NCI-H1048 (cell line): ENCODE measurements around the gene GPSM1.
A peak's percentile ranks its signal among the peaks of the same experiment; 100 is the strongest.
"Not testable (repeated sequence)": the region's sequence is repeated elsewhere in the genome, so short reads cannot be mapped to it uniquely, and the experiment has no call there.

Source experiments
- DNase-seq: peaks from one replicate; lab custom pipeline; 2025; lab: John Stamatoyannopoulos, UW

The GPSM1 gene

GRCh38 chr9:136397643-136398042 is 70.3 kb downstream of the GPSM1 start:
- no peak for DNase-seq

DNA sequence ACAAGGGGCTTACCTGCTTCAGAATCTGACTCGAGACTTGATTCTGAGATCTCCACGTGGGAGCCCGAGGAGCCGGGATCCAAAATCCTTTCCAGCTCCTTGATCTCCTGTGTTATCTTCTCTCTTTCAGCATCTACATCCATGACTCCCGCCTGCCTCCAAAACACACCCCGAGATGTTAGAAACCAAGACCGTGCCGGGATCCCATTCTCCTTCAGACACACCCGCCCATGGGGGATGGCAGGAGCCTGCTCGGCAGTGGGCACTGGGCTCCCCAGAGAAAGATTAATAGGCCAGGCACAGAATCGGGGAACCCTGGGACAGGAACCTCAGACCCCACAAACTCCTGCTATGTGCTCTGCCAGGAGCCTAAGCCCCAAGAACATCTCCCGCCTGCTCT is 70.9 kb downstream of the GPSM1 start:
- no peak for DNase-seq

DNA sequence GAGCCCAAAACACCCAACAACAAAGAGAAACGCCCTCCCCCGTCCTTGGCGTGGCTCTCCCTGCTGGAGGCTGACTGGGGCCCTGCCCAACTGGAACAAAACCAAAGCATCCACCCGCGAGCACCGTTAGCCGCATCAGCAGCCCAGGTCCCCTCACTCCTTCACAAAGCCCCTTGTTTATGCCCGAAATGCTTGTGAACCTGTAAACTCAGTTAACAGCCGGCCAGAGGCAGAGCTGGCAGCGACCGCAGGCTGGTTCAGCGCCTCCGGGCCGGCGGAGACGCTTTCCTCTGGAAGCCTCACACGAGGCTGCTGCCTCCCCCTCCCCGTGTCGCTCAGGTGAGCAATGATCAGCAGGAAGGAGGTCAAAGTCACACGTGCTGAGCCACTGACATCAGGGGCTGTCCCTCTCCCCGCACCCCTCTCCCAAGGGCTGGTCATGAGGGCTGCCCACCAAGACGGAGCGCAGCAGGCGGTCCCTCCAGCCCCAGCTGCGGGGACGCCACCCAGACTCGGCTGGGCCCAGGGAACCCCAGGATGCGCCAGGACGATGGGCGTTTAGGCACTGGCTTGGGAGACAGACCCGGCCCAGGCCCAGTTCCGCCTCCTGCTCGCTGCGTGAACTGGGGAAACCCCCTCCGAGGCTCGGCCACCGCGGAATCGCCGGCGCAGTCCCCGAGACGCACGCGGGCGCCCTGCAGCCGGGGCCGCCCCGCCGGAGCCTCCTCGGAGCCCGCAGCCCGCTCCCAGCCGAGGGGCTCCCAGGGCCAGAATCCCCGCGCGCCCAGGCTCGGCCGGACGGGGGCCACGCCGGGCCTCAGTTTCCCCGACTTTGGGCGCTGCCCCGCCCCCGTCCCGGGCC is 72.1 kb downstream of the GPSM1 start:
- DNase-seq = no peak

GRCh38 chr9:136400038-136400834 is 72.9 kb downstream of the GPSM1 start, which contains the start of gene SNAPC4:
SNAPC4 (minus strand) TSS chr9:136400170; CDS start chr9:136398428, 1,742 bp downstream.
- peak; percentile 81 for DNase-seq

- DNase-seq = no peak
These were observed 74.0 kb downstream of the GPSM1 start for GRCh38 chr9:136401173-136401922.

DNA sequence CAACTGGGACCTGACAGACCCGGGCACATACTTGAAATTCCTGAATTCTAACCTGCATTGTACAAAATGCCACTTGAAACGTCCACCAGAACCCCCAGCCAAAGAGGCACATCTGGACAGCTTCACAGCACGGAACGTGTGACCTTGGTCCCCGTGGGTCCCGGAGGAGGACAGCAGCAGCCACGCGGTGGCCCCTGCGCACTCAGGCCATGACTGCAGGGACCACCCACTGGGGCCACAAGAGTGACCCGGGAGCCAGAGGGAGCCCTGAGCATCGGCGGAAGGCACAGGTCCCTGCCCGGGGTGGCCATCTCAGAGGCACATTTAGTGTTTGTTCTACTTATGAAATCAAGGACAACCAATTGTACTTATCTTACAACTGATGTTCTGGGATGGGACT is 74.7 kb downstream of the GPSM1 start:
- no peak for DNase-seq

DNA sequence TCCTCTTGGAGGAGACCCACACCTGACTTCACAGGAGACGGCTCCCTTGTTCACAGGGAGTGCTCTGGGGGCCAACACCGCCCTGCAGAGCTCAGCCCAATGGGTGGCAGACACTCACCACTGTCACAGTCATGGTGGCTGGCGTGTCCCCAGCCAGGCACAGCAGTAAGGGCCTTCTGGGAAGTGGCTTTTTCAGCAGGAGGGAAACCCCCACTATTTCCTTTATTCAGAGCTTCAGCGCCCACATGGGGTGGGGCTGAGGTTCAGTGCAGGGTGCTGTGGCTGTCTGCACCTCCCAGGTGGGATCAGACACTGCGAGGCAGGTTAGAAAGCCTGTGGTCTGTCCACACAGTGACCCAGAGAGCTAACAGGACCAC is 76.2 kb downstream of the GPSM1 start:
- no peak for DNase-seq

- DNase-seq = no peak
These were observed 76.8 kb downstream of the GPSM1 start for GRCh38 chr9:136403915-136404800.

DNA sequence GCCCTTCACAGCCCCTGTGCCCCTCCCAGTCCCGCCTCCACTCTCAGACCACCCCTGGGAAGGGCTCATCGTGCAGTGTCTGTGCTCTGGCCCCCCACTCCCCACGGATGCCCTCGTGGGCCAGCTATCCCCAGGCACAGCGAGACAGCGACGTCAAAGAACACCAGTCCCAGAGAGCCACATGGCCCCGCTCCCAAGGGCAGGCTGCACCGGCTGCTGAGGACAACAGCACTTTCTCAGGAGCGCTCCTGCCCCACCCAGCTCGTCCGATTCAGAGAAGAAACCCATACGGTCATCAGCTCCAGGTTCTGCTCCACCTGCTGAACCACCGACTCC is 77.4 kb downstream of the GPSM1 start:
- DNase-seq = no peak

DNA sequence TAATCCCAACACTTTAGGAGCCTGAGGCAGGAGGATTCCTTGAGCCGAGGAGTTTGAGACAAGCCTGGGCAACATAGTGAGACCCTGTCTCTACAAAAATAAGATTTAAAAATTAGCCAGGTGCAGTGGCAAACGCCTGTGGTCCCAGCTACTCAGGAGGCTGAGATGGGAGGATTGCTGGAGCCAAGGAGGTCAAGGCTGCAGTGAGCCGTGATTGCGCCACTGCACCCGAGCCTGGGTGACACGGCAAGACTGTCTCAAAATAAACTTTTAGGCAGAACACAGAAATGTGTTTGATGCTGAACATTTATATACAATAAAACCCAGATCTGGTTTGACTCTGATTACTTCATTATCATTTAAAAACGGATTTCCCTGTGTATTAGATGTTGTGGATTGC is 78.1 kb downstream of the GPSM1 start:
- DNase-seq = no peak

DNA sequence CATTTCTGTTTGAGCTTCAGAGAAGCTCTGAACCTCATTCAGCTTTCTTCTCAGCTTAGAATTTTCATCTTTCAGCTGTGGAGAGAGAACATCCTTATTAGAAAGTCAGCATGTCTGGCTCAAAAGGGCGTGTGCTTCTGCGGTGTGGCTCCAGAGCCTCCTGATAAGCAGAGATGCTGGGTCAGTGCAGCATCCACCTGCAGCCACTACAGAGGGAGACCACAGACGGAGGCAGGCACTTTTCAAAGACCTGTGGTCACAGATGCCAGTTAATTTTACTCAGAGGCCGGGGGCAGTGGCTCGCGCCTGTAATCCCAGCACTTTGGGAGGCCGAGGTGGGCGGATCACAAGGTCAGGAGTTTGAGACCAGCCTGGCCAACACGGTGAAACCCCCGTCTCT is 78.6 kb downstream of the GPSM1 start:
- not testable (repeated sequence) for DNase-seq

DNA sequence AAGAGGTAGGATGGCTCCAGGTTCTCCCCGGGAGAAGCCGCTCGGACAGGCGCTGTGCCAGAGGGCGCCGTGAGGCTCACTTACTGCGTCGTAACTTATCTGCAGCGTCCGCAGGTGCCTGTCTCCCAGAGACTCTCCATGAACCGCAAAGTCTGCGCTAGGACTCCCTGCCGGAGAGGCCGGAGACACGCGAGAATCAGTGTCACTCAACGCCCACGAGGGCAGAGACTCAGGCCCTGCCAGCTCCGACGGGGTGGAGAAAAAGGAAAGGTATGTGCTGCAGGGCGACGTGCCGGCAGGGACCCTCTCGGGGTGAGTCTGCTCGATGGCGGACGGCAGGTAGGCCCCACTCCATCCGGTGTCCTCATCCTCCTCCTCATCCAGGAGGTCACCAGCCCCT is 79.7 kb downstream of the GPSM1 start:
- DNase-seq = not testable (repeated sequence)

DNA sequence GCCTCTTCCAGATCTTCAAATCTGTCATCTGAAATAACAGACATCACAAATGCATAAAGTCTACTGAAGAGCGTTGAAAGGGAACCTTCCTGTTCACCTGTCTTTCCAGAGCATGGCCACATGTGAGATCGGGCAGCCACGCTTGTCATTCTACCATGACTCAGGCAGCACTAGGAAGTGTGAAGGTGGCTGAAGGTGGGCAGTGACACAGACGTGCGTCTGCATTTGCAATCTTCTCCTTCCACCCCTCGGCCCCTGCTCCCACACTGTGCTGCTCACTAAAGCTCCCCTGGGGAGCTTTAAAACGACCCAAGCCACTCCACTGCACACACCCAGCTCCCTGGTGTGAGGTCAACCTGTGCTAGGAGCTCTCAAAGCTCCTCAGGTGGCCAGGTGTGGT is 80.6 kb downstream of the GPSM1 start:
- DNase-seq = no peak
